Transverse colon (tissue), 4 donors: Measurements from ENCODE around the gene TRIM36. TPM values are rescaled to one million over a fixed set of nuclear protein-coding genes. Genes with fewer than 3 reads are reported as not detected.

Source experiments
- DNase-seq: peaks from one replicate; pipeline ENCODE4 v3.0.0-alpha.2; 2019
- H3K27ac ChIP-seq, 4 donors: fragments of 200-600 bp; sonication (generic); 2 replicates each; pipeline ENCODE4 v1.5.1; 2016 to 2018; ENCODE audit warnings: inconsistent platforms in 4 of 4
- H3K27me3 ChIP-seq: fragments of 200-600 bp; sonication (generic); 2 replicates; pipeline ENCODE4 v1.5.1; 2017; ENCODE audit warnings: inconsistent platforms
- H3K36me3 ChIP-seq, 4 donors: fragments of 200-600 bp; sonication (generic); 2 replicates each; pipeline ENCODE4 v1.5.1; 2017 to 2019; ENCODE audit warnings: inconsistent platforms in 4 of 4
- H3K4me1 ChIP-seq, 4 donors: fragments of 200-600 bp; sonication (generic); 2 replicates each; pipeline ENCODE4 v1.5.1; 2017 to 2020; ENCODE audit warnings: inconsistent platforms in 4 of 4
- H3K4me3 ChIP-seq, 4 donors: fragments of 200-600 bp; sonication (generic); 1 replicate in 1 of 4; 2 replicates in 3 of 4; pipeline versions ENCODE4 v1.5.1 to v1.6.1; 2017 to 2019; ENCODE audit warnings: inconsistent platforms in 4 of 4
- H3K9me3 ChIP-seq, 2 donors: fragments of 200-600 bp; sonication (generic); 2 replicates each; pipeline ENCODE4 v1.5.1; 2017 to 2019; ENCODE audit warnings: inconsistent platforms in 2 of 2
- EP300 ChIP-seq: sonication (generic); formaldehyde crosslinking; IDR thresholded peaks from one replicate; pipeline ENCODE4 v1.6.1; 2017; ENCODE audit warnings: antibody characterized with exemption, low read depth
- POLR2A ChIP-seq: fragments of 450-650 bp; IDR thresholded peaks from one replicate; pipeline ENCODE4 v1.6.1; 2016; ENCODE audit warnings: antibody characterized with exemption, mild to moderate bottlenecking, moderate library complexity
- POLR2AphosphoS5 ChIP-seq, 3 donors: sonication (generic); formaldehyde crosslinking; IDR thresholded peaks; one replicate each; pipeline ENCODE4 v1.6.1; 2016; ENCODE audit warnings: antibody characterized with exemption in 3 of 3
- WGBS, 2 donors: methylation state at CpG; one replicate each; pipeline ENCODE4 v1.1.5; 2018; ENCODE audit warnings: low coverage in 1 of 2; 5-methylcytosine and 5-hydroxymethylcytosine counted together
- in situ Hi-C, 4 donors: fragments of 200-750 bp; cut with MboI; loops; one replicate each; pipeline versions ENCODE4 v1.15.0 to v1.15.1; 2017; ENCODE audit warnings: low sequenced_read_pairs in 3 of 4, low pct_ligation_motif_present in 1 of 4, low pct_unique_long_range_greater_than_20kb in 1 of 4
- intact Hi-C: fragments of 100-400 bp; cut with DNase I; formaldehyde crosslinking; loops from one replicate; pipeline ENCODE4 v1.15.1; 2023; ENCODE audit warnings: low total_unique reads
- total RNA-seq, 4 donors: library from RNA; depleted of rRNA; stranded (reverse); fragments of >200 nt; gene quantifications; one replicate each; pipeline ENCODE4 v1.1.0, GENCODE V29; 2016
- TF ChIP-seq, protein P1 (sequence below), 5 experiments: fragments of 200-600 bp in 3 of 5; fragments of 450-650 bp in 2 of 5; sonication (generic) in 3 of 5; IDR thresholded peaks; 1 replicate in 2 of 5; 2 replicates in 3 of 5; pipeline ENCODE4 v1.5.1; 2016 to 2017; ENCODE audit warnings: antibody characterized with exemption in 5 of 5, inconsistent platforms in 3 of 5, mild to moderate bottlenecking in 2 of 5, moderate library complexity in 1 of 5

Gene TRIM36
- total RNA-seq, 4 donors from 2014 or later: 30.8 to 69.1 (median 38.2) TPM

DNA sequence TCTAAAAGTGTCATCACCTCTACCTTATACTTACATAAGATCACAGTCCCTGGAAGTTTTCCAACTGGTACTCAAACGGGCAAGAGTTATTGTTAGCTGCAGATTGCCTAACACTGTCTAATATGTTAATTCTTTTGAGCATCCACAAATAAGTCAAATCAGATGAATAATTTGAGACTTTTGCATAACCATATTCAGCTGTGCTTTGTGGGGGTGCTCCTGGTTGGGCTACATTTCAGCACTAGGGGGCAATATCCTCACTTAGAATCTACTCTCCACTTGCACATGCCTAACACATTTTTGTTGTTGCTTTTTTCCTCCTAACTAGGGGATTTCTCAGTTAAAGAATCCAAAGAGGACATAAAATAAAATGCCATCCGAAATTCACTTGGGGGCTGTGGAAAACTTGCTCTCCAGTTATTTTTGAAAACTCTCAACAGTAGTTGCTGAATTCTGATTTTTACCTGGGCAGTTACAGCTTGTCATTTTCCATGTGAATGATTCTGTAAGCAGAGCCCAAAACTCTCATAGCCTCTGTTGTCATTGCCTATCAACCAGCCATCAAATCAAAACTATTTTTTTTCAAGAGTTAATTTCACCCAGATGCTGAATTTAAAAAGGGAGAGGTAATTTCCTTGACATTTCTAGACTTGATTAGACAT is 71.5 kb downstream of the TRIM36 start:
- H3K4me3 ChIP-seq: no peak overlapping the region
- H3K4me1 ChIP-seq: peaks cover 0 to 7% (median 0%) of the 10 kb centered on the region in 4 donors
- peak; percentile 23 for DNase-seq
- in situ Hi-C loops (loop anchor here (5.0 to 25.0 kb wide), 4 partner anchors 139 to 489 kb away; no protein-coding TSS in a partner anchor), intact Hi-C loops (no loop called here)
- no peak for TF ChIP-seq POLR2AphosphoS5 (IDR thresholded peaks at IDR 0.05)
- TF ChIP-seq, protein P1, sequence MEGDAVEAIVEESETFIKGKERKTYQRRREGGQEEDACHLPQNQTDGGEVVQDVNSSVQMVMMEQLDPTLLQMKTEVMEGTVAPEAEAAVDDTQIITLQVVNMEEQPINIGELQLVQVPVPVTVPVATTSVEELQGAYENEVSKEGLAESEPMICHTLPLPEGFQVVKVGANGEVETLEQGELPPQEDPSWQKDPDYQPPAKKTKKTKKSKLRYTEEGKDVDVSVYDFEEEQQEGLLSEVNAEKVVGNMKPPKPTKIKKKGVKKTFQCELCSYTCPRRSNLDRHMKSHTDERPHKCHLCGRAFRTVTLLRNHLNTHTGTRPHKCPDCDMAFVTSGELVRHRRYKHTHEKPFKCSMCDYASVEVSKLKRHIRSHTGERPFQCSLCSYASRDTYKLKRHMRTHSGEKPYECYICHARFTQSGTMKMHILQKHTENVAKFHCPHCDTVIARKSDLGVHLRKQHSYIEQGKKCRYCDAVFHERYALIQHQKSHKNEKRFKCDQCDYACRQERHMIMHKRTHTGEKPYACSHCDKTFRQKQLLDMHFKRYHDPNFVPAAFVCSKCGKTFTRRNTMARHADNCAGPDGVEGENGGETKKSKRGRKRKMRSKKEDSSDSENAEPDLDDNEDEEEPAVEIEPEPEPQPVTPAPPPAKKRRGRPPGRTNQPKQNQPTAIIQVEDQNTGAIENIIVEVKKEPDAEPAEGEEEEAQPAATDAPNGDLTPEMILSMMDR (IDR thresholded peaks at IDR 0.05): peak; percentile 58 to 69 (median 65)
- WGBS, 2 donors: 11 to 14% methylated on average over 2 of the region's 2 CpGs
- H3K27me3 ChIP-seq: no peaks in the 10 kb centered on the region
- no peaks in the 10 kb centered on the region for H3K9me3 ChIP-seq
- H3K36me3 ChIP-seq: no peaks in the 10 kb centered on the region
- H3K27ac ChIP-seq: no peak overlapping the region

DNA sequence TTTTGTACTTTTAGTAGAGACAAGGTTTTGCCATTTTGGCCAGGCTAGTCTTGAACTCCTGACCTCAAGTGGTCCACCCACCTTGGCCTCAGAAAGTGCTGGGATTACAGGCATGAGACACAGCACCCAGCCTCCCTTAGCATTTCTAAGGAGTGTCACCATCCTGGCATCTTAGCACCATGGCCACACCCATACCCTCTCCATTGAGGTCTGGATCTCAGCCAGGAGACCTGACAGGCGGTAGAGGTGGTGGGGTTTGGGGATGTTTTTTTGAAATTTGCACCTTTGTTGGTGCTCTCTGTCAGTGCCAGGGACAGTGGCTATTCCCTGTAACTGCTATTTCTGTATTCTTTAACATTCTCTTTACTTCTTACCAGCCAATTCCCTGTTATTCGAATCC is 72.5 kb downstream of the TRIM36 start:
- WGBS, 2 donors: 39 to 53% methylated on average over 1 to 2 of the region's 2 CpGs
- Histone ChIP-seq H3K27me3 (no peaks in the 10 kb centered on the region), H3K4me3 (no peak overlapping the region), H3K4me1 (peaks cover 0 to 7% (median 0%) of the 10 kb centered on the region in 4 donors), H3K36me3 (no peaks in the 10 kb centered on the region), H3K27ac (no peak overlapping the region), H3K9me3 (no peaks in the 10 kb centered on the region)
- intact Hi-C loops (no loop called here), in situ Hi-C loops (loop anchor here (5.0 to 25.0 kb wide), 4 partner anchors 140 to 490 kb away; no protein-coding TSS in a partner anchor)
- DNase-seq: no peak
- TF ChIP-seq POLR2A (no peak), POLR2AphosphoS5 (IDR thresholded peaks at IDR 0.05) (no peak), EP300 (no peak)
- TF ChIP-seq, protein P1 (IDR thresholded peaks at IDR 0.05): no peak

DNA sequence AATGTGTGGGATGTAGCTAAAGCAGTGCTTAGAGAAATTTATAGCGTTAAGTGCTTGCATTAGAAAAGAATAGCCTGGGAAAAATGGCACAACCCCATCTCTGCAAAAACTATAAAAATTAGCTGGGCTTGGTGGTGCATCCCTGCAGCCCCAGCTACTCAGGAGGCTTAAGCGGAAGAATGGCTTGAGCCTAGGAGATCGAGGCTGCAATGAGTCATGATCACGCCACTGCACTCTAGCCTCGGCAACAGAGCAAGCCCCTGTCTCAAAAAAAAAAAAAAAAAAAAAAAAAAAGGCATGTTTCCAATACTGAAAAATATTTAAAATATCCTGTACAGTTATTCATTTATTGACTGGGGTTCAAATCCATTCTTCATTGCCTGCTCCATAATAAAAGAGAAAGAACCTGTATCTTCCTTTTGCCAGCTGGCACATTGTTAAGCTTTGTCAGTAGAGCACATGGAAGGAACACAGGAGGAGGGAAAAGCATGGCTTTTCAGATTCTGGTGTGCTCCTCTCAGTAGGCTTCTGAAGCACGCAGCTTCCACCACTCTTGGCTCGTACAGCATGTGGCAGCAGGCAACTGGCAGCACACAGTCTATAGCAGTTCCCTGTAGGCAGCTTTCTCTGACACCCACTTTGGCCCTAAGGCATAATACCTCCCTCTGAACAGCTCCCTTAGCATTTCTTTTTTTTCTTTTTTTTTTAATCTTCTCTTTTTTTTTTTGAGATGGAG is 73.5 kb downstream of the TRIM36 start:
- no peak for TF ChIP-seq POLR2AphosphoS5 (IDR thresholded peaks at IDR 0.05)
- no peak for TF ChIP-seq POLR2A
- TF ChIP-seq, protein P1 (IDR thresholded peaks at IDR 0.05): no peak
- no peak for TF ChIP-seq EP300
- in situ Hi-C loops: loop anchor here (5.0 to 25.0 kb wide), 4 partner anchors 141 to 491 kb away; no protein-coding TSS in a partner anchor

DNA sequence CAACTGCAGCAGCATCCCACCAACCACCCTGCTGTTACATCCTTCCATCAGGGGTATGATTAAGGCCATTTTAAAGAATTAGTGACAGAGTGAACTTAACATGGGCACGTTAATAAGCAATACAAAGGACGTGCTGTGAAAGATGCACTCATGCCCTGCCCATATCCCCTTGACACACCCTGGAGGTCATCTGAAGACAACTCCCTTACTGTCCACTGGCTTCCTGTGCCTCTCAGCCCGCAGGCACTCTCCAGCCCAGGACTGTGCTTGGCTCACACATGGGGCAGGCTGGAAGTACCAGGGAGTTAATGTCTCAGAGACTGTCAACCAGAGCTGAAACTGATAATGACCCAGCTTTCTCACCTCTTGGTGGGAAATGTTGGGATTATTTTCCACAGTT is 81.8 kb downstream of the TRIM36 start:
- Histone ChIP-seq H3K9me3 (no peaks in the 10 kb centered on the region), H3K4me3 (no peak overlapping the region), H3K36me3 (no peaks in the 10 kb centered on the region), H3K27me3 (peaks cover 8% of the 10 kb centered on the region), H3K27ac (no peak overlapping the region), H3K4me1 (no peaks in the 10 kb centered on the region)
- WGBS, 2 donors: 70% methylated on average over 3 of the region's 3 CpGs; no CpG with 5 or more reads in 1 of the 2 donors
- DNase-seq: no peak
- in situ Hi-C loops (loop anchor here in 2 of 4 donors (25.0 kb wide), 2 partner anchors 149 to 499 kb away; no protein-coding TSS in a partner anchor), intact Hi-C loops (no loop called here)
- TF ChIP-seq, protein P1 (IDR thresholded peaks at IDR 0.05): no peak
- TF ChIP-seq POLR2A (no peak), EP300 (no peak), POLR2AphosphoS5 (IDR thresholded peaks at IDR 0.05) (no peak)

More for the DNA sequence above, 73.5 kb downstream of the TRIM36 start:
- peaks cover 0 to 7% (median 0%) of the 10 kb centered on the region in 4 donors for H3K4me1 ChIP-seq
- DNase-seq: no peak
- no peaks in the 10 kb centered on the region for H3K36me3 ChIP-seq
- intact Hi-C loops: no loop called here
- H3K4me3 ChIP-seq: no peak overlapping the region
- H3K9me3 ChIP-seq: no peaks in the 10 kb centered on the region
- 64 to 85% methylated on average over 5 to 7 of the region's 7 CpGs for WGBS, 2 donors
- peaks cover 3% of the 10 kb centered on the region for H3K27me3 ChIP-seq
- no peak overlapping the region for H3K27ac ChIP-seq
